K562 (cell line): ENCODE data around the gene TMEM178A.

Source experiments
- CHCHD3 ChIP-seq: fragments of 250-450 bp; sonication (Bioruptor Pico); IDR thresholded peaks from 2 replicates; pipeline ENCODE4 v2.1.2; 2022; ENCODE audit warnings: mild to moderate bottlenecking
- MTA1 ChIP-seq: fragments of 450-650 bp; IDR thresholded peaks from 2 replicates; pipeline ENCODE4 v1.6.1; 2017; ENCODE audit warnings: borderline replicate concordance
- MTA3 ChIP-seq: fragments of 450-650 bp; formaldehyde crosslinking; IDR thresholded peaks from 2 replicates; pipeline ENCODE4 v1.6.1; 2017; ENCODE audit warnings: mild to moderate bottlenecking, borderline replicate concordance
- SREBF2 ChIP-seq: sonication (generic); formaldehyde crosslinking; IDR thresholded peaks from 2 replicates; pipeline ENCODE4 v1.4.0; 2020; ENCODE audit warnings: mild to moderate bottlenecking, missing genetic modification reagents
- ZBTB49 ChIP-seq: sonication (generic); formaldehyde crosslinking; IDR thresholded peaks from 2 replicates; pipeline ENCODE4 v1.8.0; 2022; ENCODE audit warnings: missing genetic modification reagents, mild to moderate bottlenecking, borderline replicate concordance
- ZNF274 ChIP-seq: IDR thresholded peaks from 2 replicates; pipeline ENCODE4 v1.6.1; 2011; ENCODE audit warnings: low read depth, mild to moderate bottlenecking, low read length, moderate library complexity, borderline replicate concordance
- ZNF347 ChIP-seq: fragments of 450-650 bp; formaldehyde crosslinking; IDR thresholded peaks from 2 replicates; pipeline ENCODE4 v1.4.0; 2020; ENCODE audit warnings: low read depth, mild to moderate bottlenecking, moderate library complexity
- ZNF766 ChIP-seq: fragments of 200-800 bp; sonication (Bioruptor generic); conservative IDR thresholded peaks from 2 replicates; pipeline ENCODE4 v1.6.1; 2016; ENCODE audit warnings: missing genetic modification characterization, missing compliant biosample characterization

- TF ChIP-seq ZNF766 (CRISPR knock-in tag): no peak
- TF ChIP-seq ZBTB49 (CRISPR knock-in tag): no peak
- TF ChIP-seq CHCHD3 (CRISPR knock-in tag): no peak
- no peak for TF ChIP-seq SREBF2 (CRISPR knock-in tag)
- TF ChIP-seq ZNF274: no peak
- no peak for TF ChIP-seq MTA1
- no peak for TF ChIP-seq ZNF347 (CRISPR knock-in tag)
- no peak for TF ChIP-seq MTA3
Observed at GRCh38 chr2:39755466-39755865, 89.7 kb downstream of the TMEM178A start.
